Pancreas (tissue), 10 donors: Measurements from ENCODE around the gene ATXN10. TPM values are rescaled to one million over a fixed set of nuclear protein-coding genes. Genes with fewer than 3 reads are reported as not detected.

Experiments used
- ATAC-seq, 4 donors: fragments of 200-7000 bp; cut with Tn5 transposase; one replicate each; pipeline versions ENCODE4 v1.8.0 to v1.9.1; 2020; ENCODE audit warnings: mild to moderate bottlenecking in 4 of 4, moderate library complexity in 4 of 4
- DNase-seq, 6 donors: peaks; one replicate each; pipeline ENCODE4 v3.0.0-alpha.2; 2020
- FAIRE-seq: peaks from 2 replicates; lab custom pipeline; 2012; peaks lifted over from hg19 to GRCh38; lab: Jason Lieb, UNC
- H3K27ac ChIP-seq, 4 donors: fragments of 200-600 bp; sonication (generic); 1 replicate in 3 of 4; 2 replicates in 1 of 4; pipeline versions ENCODE4 v1.5.0 to v1.8.0; 2020
- H3K27me3 ChIP-seq, 4 donors: fragments of 200-600 bp; one replicate each; pipeline ENCODE4 v1.8.0; 2021
- H3K36me3 ChIP-seq, 3 donors: fragments of 200-600 bp; sonication (generic) in 1 of 3; one replicate each; pipeline versions ENCODE4 v1.5.0 to v1.8.0; 2020 to 2021
- H3K4me1 ChIP-seq, 3 donors: fragments of 200-600 bp; one replicate each; pipeline ENCODE4 v1.8.0; 2021
- H3K4me3 ChIP-seq, 4 donors: fragments of 200-600 bp; sonication (generic) in 2 of 4; one replicate each; pipeline versions ENCODE4 v1.5.0 to v1.8.0; 2020 to 2021
- H3K9me3 ChIP-seq, 4 donors: fragments of 200-600 bp; one replicate each; pipeline ENCODE4 v1.8.0; 2021
- WGBS, 2 donors: extraction: QIAGEN DNeasy Blood & Tissue Kit; methylation state at CpG; one replicate each; pipeline ENCODE4 v1.1.7; 2013; 5-methylcytosine and 5-hydroxymethylcytosine counted together
- intact Hi-C, 3 donors: fragments of 100-400 bp; cut with DNase I; formaldehyde crosslinking; loops; one replicate each; pipeline versions ENCODE4 v1.11.1 to v1.14.2; 2022
- polyA plus RNA-seq, 2 donors: library from polyadenylated mRNA; stranded (reverse); fragments of 200-250 nt; gene quantifications; one replicate each; pipeline ENCODE4 v1.2.3, GENCODE V29; 2013
- total RNA-seq, 6 donors: library from RNA; stranded (reverse); fragmentation: NEBNext Ultra II Directional in 4 of 6; extraction: Animal tissue kit (Norgen Biotek cat#: 25700) in 4 of 6; gene quantifications; one replicate each; pipeline versions ENCODE4 v1.2.1 to v1.2.4, GENCODE V29; 2021 to 2023
- TF ChIP-seq, protein P1 (sequence below), 4 donors: fragments of 200-600 bp; sonication (generic) in 3 of 4; IDR thresholded peaks; one replicate each; pipeline versions ENCODE4 v1.5.0 to v1.8.0; 2021; ENCODE audit warnings: antibody characterized with exemption in 4 of 4
- donor health status: healthy with polysubstance abuse.
- donor health status: DM: no; HTN: no; CAD: no; lungs with moderate emphysema.
- donor health status: DM: no; HTN: no; CAD: no.
- donor health status: control.
- donor health status: control.
- donor health status: Bipolar disorder and iron deficiency.
- donor health status: DM: yes; HTN: yes; CAD: no.
- donor health status: DM: no; HTN: no; CAD: no.
- donor health status: DM: no; HTN: no; CAD: no.
- donor health status: DM: yes; HTN: yes; CAD: no.

The ATXN10 gene
- total and polyA plus RNA-seq, 8 donors, result 19.1 to 75.1 (median 62.4) TPM

DNA sequence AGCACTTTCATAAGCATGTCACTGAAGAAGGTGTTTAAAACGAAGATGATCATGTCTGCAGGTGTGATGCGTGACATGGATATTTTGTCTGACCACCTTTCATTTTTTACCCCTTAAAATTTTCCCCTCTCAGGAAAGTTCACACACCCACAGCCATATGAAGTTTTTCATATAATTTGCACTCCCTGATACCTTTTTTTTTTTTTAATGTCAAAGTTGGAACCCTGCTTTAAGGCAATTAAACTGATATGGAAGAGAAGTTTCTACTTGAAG is 104.6 kb downstream of the ATXN10 start:
- TF ChIP-seq, protein P1, sequence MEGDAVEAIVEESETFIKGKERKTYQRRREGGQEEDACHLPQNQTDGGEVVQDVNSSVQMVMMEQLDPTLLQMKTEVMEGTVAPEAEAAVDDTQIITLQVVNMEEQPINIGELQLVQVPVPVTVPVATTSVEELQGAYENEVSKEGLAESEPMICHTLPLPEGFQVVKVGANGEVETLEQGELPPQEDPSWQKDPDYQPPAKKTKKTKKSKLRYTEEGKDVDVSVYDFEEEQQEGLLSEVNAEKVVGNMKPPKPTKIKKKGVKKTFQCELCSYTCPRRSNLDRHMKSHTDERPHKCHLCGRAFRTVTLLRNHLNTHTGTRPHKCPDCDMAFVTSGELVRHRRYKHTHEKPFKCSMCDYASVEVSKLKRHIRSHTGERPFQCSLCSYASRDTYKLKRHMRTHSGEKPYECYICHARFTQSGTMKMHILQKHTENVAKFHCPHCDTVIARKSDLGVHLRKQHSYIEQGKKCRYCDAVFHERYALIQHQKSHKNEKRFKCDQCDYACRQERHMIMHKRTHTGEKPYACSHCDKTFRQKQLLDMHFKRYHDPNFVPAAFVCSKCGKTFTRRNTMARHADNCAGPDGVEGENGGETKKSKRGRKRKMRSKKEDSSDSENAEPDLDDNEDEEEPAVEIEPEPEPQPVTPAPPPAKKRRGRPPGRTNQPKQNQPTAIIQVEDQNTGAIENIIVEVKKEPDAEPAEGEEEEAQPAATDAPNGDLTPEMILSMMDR (IDR thresholded peaks at IDR 0.05), result no peak
- no peak overlapping the region for H3K4me3 ChIP-seq
- no peaks in the 10 kb centered on the region for H3K36me3 ChIP-seq
- H3K27me3 ChIP-seq, result no peaks in the 10 kb centered on the region
- no peak for ATAC-seq
- no peaks in the 10 kb centered on the region for H3K9me3 ChIP-seq
- intact Hi-C loops, result no loop called here
- no peaks in the 10 kb centered on the region for H3K4me1 ChIP-seq
- H3K27ac ChIP-seq, result no peak overlapping the region
- no peak for DNase-seq
- 90 to 92% methylated on average over 2 of the region's 2 CpGs for WGBS, 2 donors
- no peak for FAIRE-seq

DNA sequence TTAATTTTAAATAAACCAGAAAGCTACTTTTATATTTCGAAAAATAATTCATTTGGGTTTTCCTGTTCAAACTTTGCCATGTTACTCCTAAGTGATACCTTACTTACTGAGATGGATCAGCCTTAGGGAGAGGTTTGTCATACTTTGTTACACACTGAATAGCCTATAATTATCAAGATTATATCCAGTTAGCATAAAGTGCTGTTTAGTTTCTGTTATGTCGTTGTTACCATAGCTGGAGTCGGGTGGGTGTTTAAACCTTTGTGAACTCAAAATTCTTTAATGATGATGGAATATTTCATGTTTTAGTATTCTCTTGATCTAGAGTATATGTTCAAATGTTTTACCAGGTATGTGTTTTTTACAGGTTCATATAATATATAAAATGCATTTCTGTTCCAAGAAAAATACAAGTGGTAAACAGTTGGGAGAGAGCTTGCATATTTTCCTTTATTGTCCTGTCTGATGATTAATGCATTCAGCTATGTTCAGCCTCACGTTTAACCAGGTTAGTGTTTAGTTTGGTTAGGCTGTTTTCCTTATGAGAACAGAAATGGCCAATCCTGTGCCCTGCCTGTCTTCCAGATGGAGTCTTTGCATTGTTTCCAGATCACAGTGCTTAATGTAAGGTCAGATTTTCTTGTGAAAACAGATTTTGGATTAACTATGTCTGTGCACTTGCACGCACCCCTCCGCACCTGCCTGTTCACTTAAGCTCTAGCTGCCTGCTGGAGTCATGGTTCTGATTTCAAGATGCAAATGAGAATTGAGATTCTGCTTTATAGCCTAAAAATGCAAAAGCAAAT is 105.6 kb downstream of the ATXN10 start:
- Histone ChIP-seq H3K4me3 (no peak overlapping the region), H3K4me1 (no peaks in the 10 kb centered on the region), H3K9me3 (no peaks in the 10 kb centered on the region), H3K36me3 (no peaks in the 10 kb centered on the region), H3K27ac (no peak overlapping the region), H3K27me3 (no peaks in the 10 kb centered on the region)
- WGBS, 2 donors, result 82% methylated on average over 6 of the region's 6 CpGs
- TF ChIP-seq, protein P1 (IDR thresholded peaks at IDR 0.05), result no peak
- no peak for DNase-seq
- no peak for FAIRE-seq
- intact Hi-C loops, result no loop called here
- peak in 1 of 4 donors; percentile 36 for ATAC-seq

DNA sequence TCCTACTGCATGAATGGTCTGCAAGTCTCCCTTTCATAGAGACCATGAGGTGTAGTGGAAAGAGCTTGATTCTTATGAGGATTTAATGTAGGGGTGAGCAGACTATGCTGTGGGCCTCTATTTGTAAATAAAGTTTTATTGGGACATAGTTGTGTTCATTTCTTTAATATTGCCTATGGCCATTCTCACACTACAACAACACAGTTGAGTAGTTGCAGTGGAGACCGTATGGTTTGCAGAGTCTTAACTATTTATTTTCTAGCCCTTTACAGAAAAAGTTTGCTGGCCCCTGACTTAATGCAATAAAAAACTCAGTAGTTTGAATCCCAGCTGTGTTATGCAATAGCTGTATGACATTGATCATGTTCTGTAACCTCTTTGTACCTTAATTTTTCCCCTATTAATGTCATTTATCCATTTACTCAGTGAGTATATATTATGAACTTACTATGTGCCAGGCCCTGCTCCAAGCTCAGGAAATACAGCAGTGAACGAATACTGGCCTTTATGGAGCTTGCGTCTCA is 106.3 kb downstream of the ATXN10 start:
- no peak overlapping the region for H3K27ac ChIP-seq
- DNase-seq, result no peak
- H3K4me1 ChIP-seq, result peaks cover 0 to under 1% (median under 1%) of the 10 kb centered on the region in 3 donors
- intact Hi-C loops, result no loop called here
- FAIRE-seq, result no peak
- ATAC-seq, result no peak
- H3K9me3 ChIP-seq, result no peaks in the 10 kb centered on the region
- no peaks in the 10 kb centered on the region for H3K27me3 ChIP-seq
- H3K4me3 ChIP-seq, result no peak overlapping the region
- 90 to 95% methylated on average over 3 of the region's 3 CpGs for WGBS, 2 donors
- TF ChIP-seq, protein P1 (IDR thresholded peaks at IDR 0.05), result no peak
- no peaks in the 10 kb centered on the region for H3K36me3 ChIP-seq

DNA sequence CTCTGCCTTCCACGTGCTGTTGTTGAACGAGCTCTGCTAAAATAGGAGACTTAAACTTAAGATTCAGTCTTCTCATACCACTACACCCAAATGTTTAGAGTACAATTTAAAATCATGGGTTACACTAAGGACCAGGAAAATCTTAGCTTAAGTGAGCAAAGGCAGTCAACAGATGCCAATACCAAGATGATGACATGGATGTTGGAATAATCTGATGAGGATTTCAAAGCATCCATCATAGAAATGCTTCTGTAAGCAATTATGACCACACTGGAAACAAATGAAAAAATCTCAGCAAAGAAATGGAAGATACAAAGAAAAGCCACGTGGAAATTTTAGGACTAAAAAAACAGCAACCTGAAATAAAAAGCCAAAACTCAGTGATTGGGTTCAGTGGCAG is 109.8 kb downstream of the ATXN10 start:
- FAIRE-seq (no peak), DNase-seq (no peak), ATAC-seq (no peak)
- no peaks in the 10 kb centered on the region for H3K36me3 ChIP-seq
- H3K9me3 ChIP-seq, result no peaks in the 10 kb centered on the region
- H3K27me3 ChIP-seq, result no peaks in the 10 kb centered on the region
- peaks cover 7 to 23% (median 14%) of the 10 kb centered on the region in 3 donors for H3K4me1 ChIP-seq
- H3K4me3 ChIP-seq, result no peak overlapping the region
- WGBS, 2 donors, result 94 to 95% methylated on average over 3 of the region's 3 CpGs
- no peak overlapping the region for H3K27ac ChIP-seq
- TF ChIP-seq, protein P1 (IDR thresholded peaks at IDR 0.05), result no peak
- intact Hi-C loops, result no loop called here

DNA sequence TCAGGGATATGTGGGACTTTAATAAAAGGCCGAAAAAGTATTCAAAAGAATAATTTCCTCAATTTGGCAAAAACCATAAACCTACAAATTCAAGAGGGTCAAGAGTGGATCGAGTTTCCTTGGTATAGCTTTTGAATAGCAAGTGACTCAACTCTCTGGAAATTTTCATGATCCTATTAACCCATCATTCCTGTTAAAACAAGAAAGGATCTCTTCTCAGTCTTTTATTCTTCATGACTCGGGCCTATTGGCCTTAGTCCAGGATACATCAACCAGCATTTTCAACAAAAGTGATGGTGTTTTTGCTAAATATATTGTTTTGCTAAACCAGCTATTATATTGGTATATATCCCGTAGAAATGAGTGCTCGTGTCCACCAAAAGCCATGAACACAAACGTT is 110.3 kb downstream of the ATXN10 start:
- H3K9me3 ChIP-seq, result no peaks in the 10 kb centered on the region
- TF ChIP-seq, protein P1 (IDR thresholded peaks at IDR 0.05), result no peak
- no peaks in the 10 kb centered on the region for H3K36me3 ChIP-seq
- intact Hi-C loops, result no loop called here
- H3K4me3 ChIP-seq, result no peak overlapping the region
- WGBS, 2 donors, result 90 to 92% methylated on average over 6 of the region's 6 CpGs
- DNase-seq, result no peak
- ATAC-seq, result no peak
- H3K27me3 ChIP-seq, result no peaks in the 10 kb centered on the region
- H3K27ac ChIP-seq, result no peak overlapping the region
- FAIRE-seq, result no peak
- H3K4me1 ChIP-seq, result peaks cover 7 to 23% (median 14%) of the 10 kb centered on the region in 3 donors
